Measurements from ENCODE around the gene ZNF184. TPM values are rescaled to one million over a fixed set of nuclear protein-coding genes. Genes with fewer than 3 reads are reported as not detected.

The ZNF184 gene
- total RNA-seq, 1 donor from 2014 or later, result 7.3 TPM

- no peak for DNase-seq (ENCODE audit: low spot score)
- Mint-ChIP-seq H3K9me3 (ENCODE audit: low read depth) (peaks cover 87% of the 10 kb centered on the region), H3K4me3 (ENCODE audit: unreplicated experiment) (no peak overlapping the region), H3K27ac (ENCODE audit: unreplicated experiment) (no peak overlapping the region), H3K4me1 (ENCODE audit: low read depth) (no peaks in the 10 kb centered on the region), H3K36me3 (ENCODE audit: low read depth) (peaks cover 88% of the 10 kb centered on the region), H3K27me3 (ENCODE audit: low read depth) (no peaks in the 10 kb centered on the region)
- no peak for TF ChIP-seq CTCF (IDR thresholded peaks at IDR 0.05)
Measured at GRCh38 chr6:27451660-27452390, 21.1 kb downstream of the ZNF184 start.

- Mint-ChIP-seq H3K9me3 (ENCODE audit: low read depth) (peaks cover 64% of the 10 kb centered on the region), H3K36me3 (ENCODE audit: low read depth) (peaks cover 58% of the 10 kb centered on the region), H3K4me3 (ENCODE audit: unreplicated experiment) (no peak overlapping the region)
Measured at GRCh38 chr6:27448456-27448855, 24.4 kb downstream of the ZNF184 start.

GRCh38 chr6:27442932-27443331 is 30.0 kb downstream of the ZNF184 start:
- Mint-ChIP-seq H3K4me1 (ENCODE audit: low read depth) (no peaks in the 10 kb centered on the region), H3K4me3 (ENCODE audit: unreplicated experiment) (no peak overlapping the region), H3K27me3 (ENCODE audit: low read depth) (no peaks in the 10 kb centered on the region), H3K9me3 (ENCODE audit: low read depth) (peaks cover 36% of the 10 kb centered on the region), H3K36me3 (ENCODE audit: low read depth) (peaks cover 13% of the 10 kb centered on the region), H3K27ac (ENCODE audit: unreplicated experiment) (no peak overlapping the region)
- TF ChIP-seq CTCF (IDR thresholded peaks at IDR 0.05), result no peak
- DNase-seq (ENCODE audit: low spot score), result no peak

More at GRCh38 chr6:27448456-27448855, 24.4 kb downstream of the ZNF184 start:
- no peak for DNase-seq (ENCODE audit: low spot score)
- H3K4me1 Mint-ChIP-seq (ENCODE audit: low read depth), result no peaks in the 10 kb centered on the region
- no peaks in the 10 kb centered on the region for H3K27me3 Mint-ChIP-seq (ENCODE audit: low read depth)
- no peak for TF ChIP-seq CTCF (IDR thresholded peaks at IDR 0.05)
- H3K27ac Mint-ChIP-seq (ENCODE audit: unreplicated experiment), result no peak overlapping the region

- no peak for DNase-seq (ENCODE audit: low spot score)
- Mint-ChIP-seq H3K4me3 (ENCODE audit: unreplicated experiment) (no peak overlapping the region), H3K27me3 (ENCODE audit: low read depth) (no peaks in the 10 kb centered on the region), H3K27ac (ENCODE audit: unreplicated experiment) (no peak overlapping the region), H3K4me1 (ENCODE audit: low read depth) (no peaks in the 10 kb centered on the region), H3K36me3 (ENCODE audit: low read depth) (peaks cover 6% of the 10 kb centered on the region), H3K9me3 (ENCODE audit: low read depth) (peaks cover 36% of the 10 kb centered on the region)
- no peak for TF ChIP-seq CTCF (IDR thresholded peaks at IDR 0.05)
Measured at GRCh38 chr6:27441001-27441400, 31.9 kb downstream of the ZNF184 start.

GRCh38 chr6:27439371-27439770 is 33.5 kb downstream of the ZNF184 start:
- Mint-ChIP-seq H3K4me1 (ENCODE audit: low read depth) (no peaks in the 10 kb centered on the region), H3K36me3 (ENCODE audit: low read depth) (peaks cover 3% of the 10 kb centered on the region), H3K4me3 (ENCODE audit: unreplicated experiment) (no peak overlapping the region), H3K9me3 (ENCODE audit: low read depth) (peaks cover 45% of the 10 kb centered on the region), H3K27me3 (ENCODE audit: low read depth) (no peaks in the 10 kb centered on the region), H3K27ac (ENCODE audit: unreplicated experiment) (no peak overlapping the region)
- no peak for TF ChIP-seq CTCF (IDR thresholded peaks at IDR 0.05)
- no peak for DNase-seq (ENCODE audit: low spot score)

Data from chondrocyte (in vitro differentiated cells).